Measurements from ENCODE around the gene MGP. TPM values are rescaled to one million over a fixed set of nuclear protein-coding genes. Genes with fewer than 3 reads are reported as not detected.

Gene MGP
- total RNA-seq, 1 donor from 2014 or later: 41.1 TPM

GRCh38 chr12:14850929-14851663 is 34.6 kb downstream of the MGP start:
- Mint-ChIP-seq H3K9me3 (peaks cover 4% of the 10 kb centered on the region), H3K4me3 (no peak overlapping the region), H3K27me3 (peaks cover 21% of the 10 kb centered on the region), H3K36me3 (peaks cover 9% of the 10 kb centered on the region), H3K27ac (no peak overlapping the region), H3K4me1 (ENCODE audit: unreplicated experiment) (peaks cover 35% of the 10 kb centered on the region)
- no peak for TF ChIP-seq CTCF (conservative IDR thresholded peaks at IDR 0.05)
- no peak for DNase-seq (ENCODE audit: extremely low spot score, unreplicated experiment)

- no peak for TF ChIP-seq CTCF (conservative IDR thresholded peaks at IDR 0.05)
- peaks cover 25% of the 10 kb centered on the region for H3K27me3 Mint-ChIP-seq
- H3K9me3 Mint-ChIP-seq: peaks cover 4% of the 10 kb centered on the region
- no peak for DNase-seq (ENCODE audit: extremely low spot score, unreplicated experiment)
- H3K36me3 Mint-ChIP-seq: peaks cover 9% of the 10 kb centered on the region
- no peak overlapping the region for H3K4me3 Mint-ChIP-seq
- H3K4me1 Mint-ChIP-seq (ENCODE audit: unreplicated experiment): peaks cover 31% of the 10 kb centered on the region
- H3K27ac Mint-ChIP-seq: peak overlapping the region; percentile 6
These were observed 36.0 kb downstream of the MGP start for GRCh38 chr12:14849661-14850060.

GRCh38 chr12:14846876-14847580 is 38.6 kb downstream of the MGP start:
- H3K9me3 Mint-ChIP-seq: no peaks in the 10 kb centered on the region
- H3K27ac Mint-ChIP-seq: no peak overlapping the region
- no peak for TF ChIP-seq CTCF (conservative IDR thresholded peaks at IDR 0.05)
- no peak overlapping the region for H3K4me3 Mint-ChIP-seq
- peaks cover 23% of the 10 kb centered on the region for H3K4me1 Mint-ChIP-seq (ENCODE audit: unreplicated experiment)
- peaks cover 25% of the 10 kb centered on the region for H3K27me3 Mint-ChIP-seq
- H3K36me3 Mint-ChIP-seq: peaks cover 9% of the 10 kb centered on the region
- no peak for DNase-seq (ENCODE audit: extremely low spot score, unreplicated experiment)

- Mint-ChIP-seq H3K27ac (no peak overlapping the region), H3K9me3 (no peaks in the 10 kb centered on the region), H3K27me3 (peaks cover 24% of the 10 kb centered on the region), H3K4me3 (no peak overlapping the region), H3K4me1 (ENCODE audit: unreplicated experiment) (peaks cover 21% of the 10 kb centered on the region), H3K36me3 (peaks cover 8% of the 10 kb centered on the region)
- no peak for TF ChIP-seq CTCF (conservative IDR thresholded peaks at IDR 0.05)
- no peak for DNase-seq (ENCODE audit: extremely low spot score, unreplicated experiment)
These were observed 39.5 kb downstream of the MGP start for GRCh38 chr12:14846042-14846587.

GRCh38 chr12:14845350-14845750 is 40.3 kb downstream of the MGP start:
- Mint-ChIP-seq H3K4me3 (peak overlapping the region; percentile 27), H3K27me3 (peaks cover 20% of the 10 kb centered on the region), H3K36me3 (peaks cover under 1% of the 10 kb centered on the region), H3K4me1 (ENCODE audit: unreplicated experiment) (peaks cover 14% of the 10 kb centered on the region), H3K9me3 (no peaks in the 10 kb centered on the region), H3K27ac (peak overlapping the region; percentile 22)
- TF ChIP-seq CTCF (conservative IDR thresholded peaks at IDR 0.05): peak; percentile 86
- no peak for DNase-seq (ENCODE audit: extremely low spot score, unreplicated experiment)

All from type B pancreatic cell (in vitro differentiated cells).